ENCODE results near the gene WNT4.

- TF ChIP-seq CTCF (IDR thresholded peaks at IDR 0.05 in 8 of 11, conservative IDR thresholded peaks at IDR 0.05 in 3 of 11) (no peak), POLR2A (IDR thresholded peaks at IDR 0.05) (no peak)
Observed at GRCh38 chr1:22096463-22096862, 46.4 kb downstream of the WNT4 start.
